ENCODE measurements around the gene BIN1.

Gene BIN1

GRCh38 chr2:127084611-127085316 is 22.2 kb downstream of the BIN1 start:
- Histone ChIP-seq H3K9me3 (ENCODE audit: control insufficient read depth, insufficient read depth, low read length) (no peaks in the 10 kb centered on the region), H3K27me3 (ENCODE audit: control insufficient read depth, insufficient read depth, low read length) (no peaks in the 10 kb centered on the region), H3K9ac (ENCODE audit: low read depth, low read length) (peak overlapping the region; percentile 37), H3K4me1 (ENCODE audit: control insufficient read depth, insufficient read depth, low read length) (peaks cover 6% of the 10 kb centered on the region), H3K4me3 (ENCODE audit: low read depth, low read length) (no peak overlapping the region), H3K36me3 (ENCODE audit: control insufficient read depth, insufficient read depth, low read length) (no peaks in the 10 kb centered on the region)

- H3K4me1 ChIP-seq (ENCODE audit: control insufficient read depth, insufficient read depth, low read length): peaks cover 6% of the 10 kb centered on the region
- no peaks in the 10 kb centered on the region for H3K9me3 ChIP-seq (ENCODE audit: control insufficient read depth, insufficient read depth, low read length)
- H3K27me3 ChIP-seq (ENCODE audit: control insufficient read depth, insufficient read depth, low read length): no peaks in the 10 kb centered on the region
- H3K36me3 ChIP-seq (ENCODE audit: control insufficient read depth, insufficient read depth, low read length): no peaks in the 10 kb centered on the region
- H3K4me3 ChIP-seq (ENCODE audit: low read depth, low read length): no peak overlapping the region
- H3K9ac ChIP-seq (ENCODE audit: low read depth, low read length): no peak overlapping the region
Observed at GRCh38 chr2:127083819-127084503, 23.0 kb downstream of the BIN1 start.

GRCh38 chr2:127082974-127083373 is 24.0 kb downstream of the BIN1 start:
- H3K36me3 ChIP-seq (ENCODE audit: control insufficient read depth, insufficient read depth, low read length): no peaks in the 10 kb centered on the region
- peaks cover 6% of the 10 kb centered on the region for H3K4me1 ChIP-seq (ENCODE audit: control insufficient read depth, insufficient read depth, low read length)
- H3K9me3 ChIP-seq (ENCODE audit: control insufficient read depth, insufficient read depth, low read length): no peaks in the 10 kb centered on the region
- H3K4me3 ChIP-seq (ENCODE audit: low read depth, low read length): no peak overlapping the region
- no peak overlapping the region for H3K9ac ChIP-seq (ENCODE audit: low read depth, low read length)
- H3K27me3 ChIP-seq (ENCODE audit: control insufficient read depth, insufficient read depth, low read length): no peaks in the 10 kb centered on the region

- H3K27me3 ChIP-seq (ENCODE audit: control insufficient read depth, insufficient read depth, low read length): no peaks in the 10 kb centered on the region
- no peaks in the 10 kb centered on the region for H3K9me3 ChIP-seq (ENCODE audit: control insufficient read depth, insufficient read depth, low read length)
- H3K4me1 ChIP-seq (ENCODE audit: control insufficient read depth, insufficient read depth, low read length): peaks cover 4% of the 10 kb centered on the region
- no peak overlapping the region for H3K9ac ChIP-seq (ENCODE audit: low read depth, low read length)
- no peaks in the 10 kb centered on the region for H3K36me3 ChIP-seq (ENCODE audit: control insufficient read depth, insufficient read depth, low read length)
- no peak overlapping the region for H3K4me3 ChIP-seq (ENCODE audit: low read depth, low read length)
Observed at GRCh38 chr2:127081826-127082633, 24.9 kb downstream of the BIN1 start.

- H3K9ac ChIP-seq (ENCODE audit: low read depth, low read length): no peak overlapping the region
- no peaks in the 10 kb centered on the region for H3K36me3 ChIP-seq (ENCODE audit: control insufficient read depth, insufficient read depth, low read length)
- H3K27me3 ChIP-seq (ENCODE audit: control insufficient read depth, insufficient read depth, low read length): no peaks in the 10 kb centered on the region
- H3K4me1 ChIP-seq (ENCODE audit: control insufficient read depth, insufficient read depth, low read length): no peaks in the 10 kb centered on the region
- no peak overlapping the region for H3K4me3 ChIP-seq (ENCODE audit: low read depth, low read length)
- H3K9me3 ChIP-seq (ENCODE audit: control insufficient read depth, insufficient read depth, low read length): no peaks in the 10 kb centered on the region
Observed at GRCh38 chr2:127080938-127081755, 25.8 kb downstream of the BIN1 start.

- H3K36me3 ChIP-seq (ENCODE audit: control insufficient read depth, insufficient read depth, low read length): no peaks in the 10 kb centered on the region
- no peak overlapping the region for H3K4me3 ChIP-seq (ENCODE audit: low read depth, low read length)
- H3K4me1 ChIP-seq (ENCODE audit: control insufficient read depth, insufficient read depth, low read length): no peaks in the 10 kb centered on the region
- no peak overlapping the region for H3K9ac ChIP-seq (ENCODE audit: low read depth, low read length)
- no peaks in the 10 kb centered on the region for H3K9me3 ChIP-seq (ENCODE audit: control insufficient read depth, insufficient read depth, low read length)
- H3K27me3 ChIP-seq (ENCODE audit: control insufficient read depth, insufficient read depth, low read length): no peaks in the 10 kb centered on the region
Observed at GRCh38 chr2:127080226-127080937, 26.6 kb downstream of the BIN1 start.

- Histone ChIP-seq H3K9ac (ENCODE audit: low read depth, low read length) (no peak overlapping the region), H3K36me3 (ENCODE audit: control insufficient read depth, insufficient read depth, low read length) (no peaks in the 10 kb centered on the region), H3K4me3 (ENCODE audit: low read depth, low read length) (no peak overlapping the region), H3K27me3 (ENCODE audit: control insufficient read depth, insufficient read depth, low read length) (no peaks in the 10 kb centered on the region), H3K4me1 (ENCODE audit: control insufficient read depth, insufficient read depth, low read length) (no peaks in the 10 kb centered on the region), H3K9me3 (ENCODE audit: control insufficient read depth, insufficient read depth, low read length) (no peaks in the 10 kb centered on the region)
Observed at GRCh38 chr2:127079358-127079920, 27.5 kb downstream of the BIN1 start.

- H3K36me3 ChIP-seq (ENCODE audit: control insufficient read depth, insufficient read depth, low read length): no peaks in the 10 kb centered on the region
- no peaks in the 10 kb centered on the region for H3K9me3 ChIP-seq (ENCODE audit: control insufficient read depth, insufficient read depth, low read length)
- H3K9ac ChIP-seq (ENCODE audit: low read depth, low read length): no peak overlapping the region
- H3K4me3 ChIP-seq (ENCODE audit: low read depth, low read length): no peak overlapping the region
- no peaks in the 10 kb centered on the region for H3K27me3 ChIP-seq (ENCODE audit: control insufficient read depth, insufficient read depth, low read length)
- H3K4me1 ChIP-seq (ENCODE audit: control insufficient read depth, insufficient read depth, low read length): no peaks in the 10 kb centered on the region
Observed at GRCh38 chr2:127078666-127079270, 28.2 kb downstream of the BIN1 start.

- Histone ChIP-seq H3K4me1 (ENCODE audit: control insufficient read depth, insufficient read depth, low read length) (no peaks in the 10 kb centered on the region), H3K36me3 (ENCODE audit: control insufficient read depth, insufficient read depth, low read length) (no peaks in the 10 kb centered on the region), H3K9ac (ENCODE audit: low read depth, low read length) (no peak overlapping the region), H3K9me3 (ENCODE audit: control insufficient read depth, insufficient read depth, low read length) (no peaks in the 10 kb centered on the region), H3K4me3 (ENCODE audit: low read depth, low read length) (no peak overlapping the region), H3K27me3 (ENCODE audit: control insufficient read depth, insufficient read depth, low read length) (no peaks in the 10 kb centered on the region)
Observed at GRCh38 chr2:127078028-127078427, 28.9 kb downstream of the BIN1 start.

- H3K4me1 ChIP-seq (ENCODE audit: control insufficient read depth, insufficient read depth, low read length): no peaks in the 10 kb centered on the region
- H3K36me3 ChIP-seq (ENCODE audit: control insufficient read depth, insufficient read depth, low read length): no peaks in the 10 kb centered on the region
- H3K4me3 ChIP-seq (ENCODE audit: low read depth, low read length): no peak overlapping the region
- H3K9me3 ChIP-seq (ENCODE audit: control insufficient read depth, insufficient read depth, low read length): no peaks in the 10 kb centered on the region
- H3K27me3 ChIP-seq (ENCODE audit: control insufficient read depth, insufficient read depth, low read length): no peaks in the 10 kb centered on the region
- no peak overlapping the region for H3K9ac ChIP-seq (ENCODE audit: low read depth, low read length)
Observed at GRCh38 chr2:127076924-127077323, 30.0 kb downstream of the BIN1 start.
